ENCODE results near the gene PKP1. TPM values are rescaled to one million over a fixed set of nuclear protein-coding genes. Genes with fewer than 3 reads are reported as not detected.

PKP1 gene
- total RNA-seq, 1 donor from 2014 or later, result not detected

DNA sequence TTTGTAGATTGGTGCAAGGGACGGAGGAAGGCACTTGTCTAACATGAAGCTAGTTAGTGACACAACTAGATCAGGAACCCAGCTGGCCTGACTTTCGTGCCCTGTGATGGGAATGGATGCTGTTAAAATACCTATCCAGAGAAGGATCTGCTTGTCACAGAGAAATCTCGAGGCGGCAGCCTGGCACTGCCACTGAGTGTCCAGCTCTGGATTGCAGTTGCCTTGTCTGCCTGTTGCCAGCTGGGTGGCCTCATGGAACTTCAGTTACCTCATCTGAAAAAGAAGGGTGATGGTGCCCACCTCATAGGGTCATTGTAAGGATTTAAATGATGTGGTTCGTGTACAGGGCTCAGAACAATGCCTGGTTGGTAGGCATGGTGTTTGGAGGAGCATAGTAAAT, 2.4 kb upstream of the PKP1 start:
- no peaks in the 10 kb centered on the region for H3K36me3 ChIP-seq
- H3K4me3 ChIP-seq, result no peak overlapping the region
- H3K27ac ChIP-seq, result no peak overlapping the region
- no peaks in the 10 kb centered on the region for H3K4me1 ChIP-seq
- TF ChIP-seq, protein P1, sequence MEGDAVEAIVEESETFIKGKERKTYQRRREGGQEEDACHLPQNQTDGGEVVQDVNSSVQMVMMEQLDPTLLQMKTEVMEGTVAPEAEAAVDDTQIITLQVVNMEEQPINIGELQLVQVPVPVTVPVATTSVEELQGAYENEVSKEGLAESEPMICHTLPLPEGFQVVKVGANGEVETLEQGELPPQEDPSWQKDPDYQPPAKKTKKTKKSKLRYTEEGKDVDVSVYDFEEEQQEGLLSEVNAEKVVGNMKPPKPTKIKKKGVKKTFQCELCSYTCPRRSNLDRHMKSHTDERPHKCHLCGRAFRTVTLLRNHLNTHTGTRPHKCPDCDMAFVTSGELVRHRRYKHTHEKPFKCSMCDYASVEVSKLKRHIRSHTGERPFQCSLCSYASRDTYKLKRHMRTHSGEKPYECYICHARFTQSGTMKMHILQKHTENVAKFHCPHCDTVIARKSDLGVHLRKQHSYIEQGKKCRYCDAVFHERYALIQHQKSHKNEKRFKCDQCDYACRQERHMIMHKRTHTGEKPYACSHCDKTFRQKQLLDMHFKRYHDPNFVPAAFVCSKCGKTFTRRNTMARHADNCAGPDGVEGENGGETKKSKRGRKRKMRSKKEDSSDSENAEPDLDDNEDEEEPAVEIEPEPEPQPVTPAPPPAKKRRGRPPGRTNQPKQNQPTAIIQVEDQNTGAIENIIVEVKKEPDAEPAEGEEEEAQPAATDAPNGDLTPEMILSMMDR (IDR thresholded peaks at IDR 0.05), result no peak
- no peaks in the 10 kb centered on the region for H3K9me3 ChIP-seq
- intact Hi-C loops (cut with DNase I), result no loop called here
- DNase-seq (ENCODE audit: low spot score in 2 of 2), result no peak
- H3K27me3 ChIP-seq, result peaks cover 8% of the 10 kb centered on the region

DNA sequence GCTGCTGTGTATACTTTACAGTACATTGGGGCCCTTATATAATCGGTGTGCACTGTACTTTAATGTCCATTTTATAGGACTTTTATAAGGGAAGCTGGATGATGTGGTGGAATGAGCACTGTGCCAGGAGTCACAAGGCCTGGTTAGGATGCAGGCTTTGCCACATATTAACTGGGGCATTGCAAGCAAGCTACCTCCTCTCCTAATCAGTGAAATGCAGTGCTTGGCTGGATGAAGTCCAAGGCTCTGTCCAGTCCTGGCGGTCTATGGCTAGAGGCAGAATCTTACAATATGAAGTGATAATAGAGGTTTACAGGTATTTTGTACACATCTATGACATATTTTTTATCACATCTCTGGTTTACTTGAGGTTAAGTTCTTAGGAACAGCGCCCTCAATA, 1.7 kb upstream of the PKP1 start:
- H3K4me3 ChIP-seq, result no peak overlapping the region
- no peaks in the 10 kb centered on the region for H3K36me3 ChIP-seq
- no peaks in the 10 kb centered on the region for H3K9me3 ChIP-seq
- no peak overlapping the region for H3K27ac ChIP-seq
- no peaks in the 10 kb centered on the region for H3K4me1 ChIP-seq
- DNase-seq (ENCODE audit: low spot score in 2 of 2), result no peak
- H3K27me3 ChIP-seq, result peaks cover 8% of the 10 kb centered on the region
- intact Hi-C loops (cut with DNase I), result no loop called here
- TF ChIP-seq, protein P1 (IDR thresholded peaks at IDR 0.05), result no peak

DNA sequence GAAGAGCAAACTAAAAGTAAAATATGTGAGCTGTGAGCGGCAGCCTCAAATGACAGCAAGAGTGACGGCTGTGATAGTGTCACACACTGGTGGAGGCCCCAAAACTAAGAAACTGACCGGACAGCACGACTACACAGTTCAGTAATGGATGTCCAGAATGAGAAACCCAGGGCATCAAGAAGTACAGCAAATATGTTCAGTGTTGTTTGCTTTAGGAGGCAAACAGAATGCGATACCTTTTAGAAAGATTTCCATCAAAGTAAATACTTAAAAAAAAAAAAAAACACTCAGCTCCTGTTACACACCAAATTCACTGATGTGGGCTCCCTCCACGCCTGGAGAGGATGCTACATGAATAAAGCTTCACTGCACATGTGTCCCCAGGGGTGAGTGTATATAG, 1.1 kb upstream of the PKP1 start:
- no peak for DNase-seq (ENCODE audit: low spot score in 2 of 2)
- TF ChIP-seq, protein P1 (IDR thresholded peaks at IDR 0.05), result no peak

DNA sequence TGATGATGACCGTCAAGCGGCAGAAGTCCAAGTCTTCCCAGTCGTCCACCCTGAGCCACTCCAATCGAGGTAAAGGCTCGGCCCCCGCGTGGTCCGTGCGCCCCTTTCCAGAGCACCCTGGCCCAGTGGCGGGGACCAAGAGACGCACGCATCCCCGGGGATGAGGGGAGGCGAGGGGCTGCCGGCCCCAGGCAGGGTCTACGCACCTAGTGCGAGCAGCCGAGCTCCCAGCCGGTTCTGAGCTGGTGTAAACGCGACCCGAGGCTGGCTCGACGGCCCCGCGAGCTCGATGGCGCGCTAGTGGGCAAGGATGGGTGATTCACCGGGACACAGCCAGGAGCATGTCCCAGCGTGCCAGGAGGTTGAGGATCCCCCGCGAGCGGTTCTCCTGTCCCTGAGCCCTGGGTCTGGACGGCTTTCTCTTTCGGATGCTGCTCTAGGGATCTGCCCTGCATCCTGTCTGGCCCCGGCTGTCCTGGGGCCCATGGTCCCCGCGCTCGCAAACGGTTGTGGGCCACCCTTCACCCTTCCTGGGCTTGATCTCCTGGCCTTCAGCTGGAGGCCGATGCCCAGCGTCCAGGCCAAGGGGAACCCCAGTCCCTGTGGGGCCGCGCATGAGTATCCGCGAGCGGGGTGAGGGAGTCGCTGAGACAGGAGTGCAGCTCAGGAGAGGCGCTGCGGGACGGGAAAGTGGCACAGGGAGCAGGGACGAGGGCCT, 689 bp downstream of the PKP1 start:
- Histone ChIP-seq H3K27me3 (peaks cover 8% of the 10 kb centered on the region), H3K27ac (no peak overlapping the region), H3K4me3 (peak overlapping the region in 1 of 2 donors; percentile 51), H3K4me1 (no peaks in the 10 kb centered on the region), H3K36me3 (no peaks in the 10 kb centered on the region), H3K9me3 (no peaks in the 10 kb centered on the region)
- TF ChIP-seq, protein P1 (IDR thresholded peaks at IDR 0.05), result no peak
- intact Hi-C loops (cut with DNase I), result no loop called here
- DNase-seq (ENCODE audit: low spot score in 2 of 2), result no peak

More for the DNA sequence above, 1.1 kb upstream of the PKP1 start:
- no peaks in the 10 kb centered on the region for H3K36me3 ChIP-seq
- H3K4me1 ChIP-seq, result no peaks in the 10 kb centered on the region
- no peak overlapping the region for H3K27ac ChIP-seq
- H3K9me3 ChIP-seq, result no peaks in the 10 kb centered on the region
- no peak overlapping the region for H3K4me3 ChIP-seq
- peaks cover 8% of the 10 kb centered on the region for H3K27me3 ChIP-seq
- intact Hi-C loops (cut with DNase I), result no loop called here

DNA sequence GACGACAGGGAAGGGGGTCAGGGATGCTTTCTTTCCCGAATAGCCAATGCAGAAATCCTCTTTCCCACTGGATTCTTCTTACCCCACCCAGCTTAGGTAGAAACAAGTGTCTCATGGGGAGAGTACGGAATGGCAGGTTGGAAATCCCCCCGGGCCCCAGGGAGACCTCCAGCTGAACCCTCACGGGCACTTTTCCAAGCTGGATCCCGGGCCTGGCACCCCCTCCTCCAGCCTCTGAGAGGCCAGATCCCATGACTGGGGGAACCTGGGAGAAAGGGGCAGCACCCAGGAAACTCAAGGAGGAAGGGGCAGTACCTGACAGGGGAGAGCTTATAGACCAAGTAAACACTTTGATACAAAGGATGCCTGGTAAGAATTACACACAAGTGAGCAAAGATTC, 1.3 kb downstream of the PKP1 start:
- peaks cover 8% of the 10 kb centered on the region for H3K27me3 ChIP-seq
- intact Hi-C loops (cut with DNase I), result no loop called here
- H3K4me1 ChIP-seq, result no peaks in the 10 kb centered on the region
- no peaks in the 10 kb centered on the region for H3K36me3 ChIP-seq
- TF ChIP-seq, protein P1 (IDR thresholded peaks at IDR 0.05), result no peak
- no peak overlapping the region for H3K4me3 ChIP-seq
- DNase-seq (ENCODE audit: low spot score in 2 of 2), result no peak
- no peak overlapping the region for H3K27ac ChIP-seq
- H3K9me3 ChIP-seq, result no peaks in the 10 kb centered on the region
